Ovary (tissue), 3 donors: ENCODE results near the gene KRTAP5-2.

Experiments
- EP300 ChIP-seq: sonication (generic); formaldehyde crosslinking; IDR thresholded peaks from one replicate; pipeline ENCODE4 v1.6.1; 2017; ENCODE audit warnings: antibody characterized with exemption
- POLR2A ChIP-seq: fragments of 450-650 bp; IDR thresholded peaks from one replicate; pipeline ENCODE4 v1.6.1; 2017; ENCODE audit warnings: antibody characterized with exemption, mild to moderate bottlenecking, moderate library complexity
- TF ChIP-seq, protein P1 (sequence below), 3 donors: fragments of 450-650 bp in 2 of 3; fragments of 200-600 bp in 1 of 3; IDR thresholded peaks; one replicate each; pipeline versions ENCODE4 v1.5.1 to v1.8.0; 2016 to 2022; ENCODE audit warnings: antibody characterized with exemption in 3 of 3, mild to moderate bottlenecking in 1 of 3
- donor health status: DM: no; HTN: no; CAD: no.

DNA sequence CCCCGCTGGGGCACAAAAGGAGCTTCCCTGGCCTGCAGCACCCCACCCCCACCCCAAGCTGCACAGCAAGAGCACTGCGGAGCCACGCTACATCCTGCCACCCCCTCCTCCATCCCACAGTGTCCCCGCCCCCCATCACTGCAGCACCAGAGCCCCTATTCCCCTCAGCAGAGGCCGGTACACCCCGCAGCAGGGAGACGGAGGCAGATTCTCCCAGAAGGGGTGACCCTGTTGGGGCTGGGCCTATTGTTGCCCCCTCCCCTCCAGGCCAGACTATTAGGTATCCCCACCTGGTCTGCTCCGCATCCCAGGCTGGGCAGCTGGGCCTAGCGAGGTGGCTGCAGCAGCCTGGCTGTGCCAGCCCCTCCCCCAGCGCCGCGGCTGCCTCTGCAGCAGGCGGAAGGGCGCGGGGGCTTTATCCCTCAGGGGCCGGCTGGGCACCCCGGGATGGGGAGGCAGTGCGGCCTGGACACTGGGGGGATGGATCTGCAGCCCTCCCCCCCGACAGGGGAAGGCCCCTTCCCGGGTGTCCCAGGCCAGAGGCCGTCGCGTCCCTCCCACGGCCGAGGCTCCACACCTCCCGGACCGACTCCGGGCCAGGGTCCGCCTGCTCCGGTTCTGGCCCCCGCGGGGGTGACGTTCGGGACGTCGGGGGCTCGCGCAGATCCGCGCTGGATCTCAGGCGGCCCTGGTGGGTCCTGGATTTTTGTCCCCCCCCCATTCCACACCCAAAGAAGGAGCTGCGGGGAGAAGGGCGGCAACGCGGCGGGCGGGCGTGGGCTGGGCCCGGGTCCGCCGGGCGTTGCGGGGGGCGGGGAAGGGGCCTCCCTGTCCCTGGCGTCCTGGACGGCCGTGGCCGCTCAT is 27.0 kb downstream of the KRTAP5-2 start:
- TF ChIP-seq, protein P1, sequence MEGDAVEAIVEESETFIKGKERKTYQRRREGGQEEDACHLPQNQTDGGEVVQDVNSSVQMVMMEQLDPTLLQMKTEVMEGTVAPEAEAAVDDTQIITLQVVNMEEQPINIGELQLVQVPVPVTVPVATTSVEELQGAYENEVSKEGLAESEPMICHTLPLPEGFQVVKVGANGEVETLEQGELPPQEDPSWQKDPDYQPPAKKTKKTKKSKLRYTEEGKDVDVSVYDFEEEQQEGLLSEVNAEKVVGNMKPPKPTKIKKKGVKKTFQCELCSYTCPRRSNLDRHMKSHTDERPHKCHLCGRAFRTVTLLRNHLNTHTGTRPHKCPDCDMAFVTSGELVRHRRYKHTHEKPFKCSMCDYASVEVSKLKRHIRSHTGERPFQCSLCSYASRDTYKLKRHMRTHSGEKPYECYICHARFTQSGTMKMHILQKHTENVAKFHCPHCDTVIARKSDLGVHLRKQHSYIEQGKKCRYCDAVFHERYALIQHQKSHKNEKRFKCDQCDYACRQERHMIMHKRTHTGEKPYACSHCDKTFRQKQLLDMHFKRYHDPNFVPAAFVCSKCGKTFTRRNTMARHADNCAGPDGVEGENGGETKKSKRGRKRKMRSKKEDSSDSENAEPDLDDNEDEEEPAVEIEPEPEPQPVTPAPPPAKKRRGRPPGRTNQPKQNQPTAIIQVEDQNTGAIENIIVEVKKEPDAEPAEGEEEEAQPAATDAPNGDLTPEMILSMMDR (IDR thresholded peaks at IDR 0.05), result no peak
- TF ChIP-seq POLR2A (no peak), EP300 (no peak)
